OCI-LY1 (cell line): ENCODE measurements around the gene KLHDC7B.

ENCODE experiments used
- CTCF ChIP-seq: fragments of 200-600 bp; sonication (generic), shearing (Covaris generic); IDR thresholded peaks from 2 replicates; pipeline ENCODE4 v1.5.1; 2017; ENCODE audit warnings: mild to moderate bottlenecking, antibody characterized with exemption, low read length, moderate library complexity, mixed read lengths
- EZH2 ChIP-seq: fragments of 200-600 bp; sonication (generic), shearing (Covaris generic); IDR thresholded peaks from 2 replicates; pipeline ENCODE4 v1.8.0; 2017; ENCODE audit warnings: borderline replicate concordance, mixed run types, mild to moderate bottlenecking, antibody characterized with exemption, low read length, moderate library complexity, mixed read lengths

GRCh38 chr22:50505276-50505775 lies 40.4 kb upstream of the KLHDC7B start:
- TF ChIP-seq CTCF (no peak), EZH2 (no peak)
